Subcutaneous abdominal adipose tissue (tissue), 5 donors: ENCODE data around the gene TMEM69.
"Not testable (repeated sequence)": the region's sequence is repeated elsewhere in the genome, so short reads cannot be mapped to it uniquely, and the experiment has no call there.

Experiments
- H3K27ac ChIP-seq: one replicate; pipeline ENCODE4 v1.7.0; 2013; ENCODE audit warnings: low read depth, mild to moderate bottlenecking, inconsistent platforms, low read length, moderate library complexity
- H3K27me3 ChIP-seq, 5 donors: one replicate each; pipeline ENCODE4 v1.7.0; 2013; ENCODE audit warnings: low read length in 5 of 5, inconsistent platforms in 1 of 5; ENCODE audit not compliant: control insufficient read depth in 5 of 5, insufficient read depth in 4 of 5
- H3K36me3 ChIP-seq, 5 donors: one replicate each; pipeline ENCODE4 v1.7.0; 2013; ENCODE audit warnings: low read length in 5 of 5; ENCODE audit not compliant: control insufficient read depth in 5 of 5, insufficient read depth in 5 of 5
- H3K4me1 ChIP-seq, 5 donors: one replicate each; pipeline ENCODE4 v1.7.0; 2013; ENCODE audit warnings: low read length in 5 of 5, mild to moderate bottlenecking in 3 of 5, moderate library complexity in 1 of 5; ENCODE audit not compliant: control insufficient read depth in 5 of 5, insufficient read depth in 5 of 5
- H3K4me3 ChIP-seq, 5 donors: one replicate each; pipeline ENCODE4 v1.7.0; 2013; ENCODE audit warnings: low read length in 5 of 5, low read depth in 1 of 5
- H3K9ac ChIP-seq, 5 donors: one replicate each; pipeline ENCODE4 v1.7.0; 2013; ENCODE audit warnings: low read length in 5 of 5, mild to moderate bottlenecking in 4 of 5, moderate library complexity in 3 of 5
- H3K9me3 ChIP-seq, 5 donors: one replicate each; pipeline ENCODE4 v1.7.0; 2013; ENCODE audit warnings: low read length in 5 of 5; ENCODE audit not compliant: control insufficient read depth in 5 of 5
- donor health status: healthy.
- donor health status: healthy.
- donor health status: healthy.
- donor health status: healthy.
- donor health status: healthy.

TMEM69 gene

GRCh38 chr1:45726007-45726406 is 38.0 kb downstream of the TMEM69 start:
- H3K4me1 ChIP-seq, H3K9me3 ChIP-seq, H3K9ac ChIP-seq, H3K27ac ChIP-seq, H3K4me3 ChIP-seq, H3K27me3 ChIP-seq: not testable (repeated sequence)
- H3K36me3 ChIP-seq = peaks cover 0 to 15% (median 3%) of the 10 kb centered on the region in 5 donors

DNA sequence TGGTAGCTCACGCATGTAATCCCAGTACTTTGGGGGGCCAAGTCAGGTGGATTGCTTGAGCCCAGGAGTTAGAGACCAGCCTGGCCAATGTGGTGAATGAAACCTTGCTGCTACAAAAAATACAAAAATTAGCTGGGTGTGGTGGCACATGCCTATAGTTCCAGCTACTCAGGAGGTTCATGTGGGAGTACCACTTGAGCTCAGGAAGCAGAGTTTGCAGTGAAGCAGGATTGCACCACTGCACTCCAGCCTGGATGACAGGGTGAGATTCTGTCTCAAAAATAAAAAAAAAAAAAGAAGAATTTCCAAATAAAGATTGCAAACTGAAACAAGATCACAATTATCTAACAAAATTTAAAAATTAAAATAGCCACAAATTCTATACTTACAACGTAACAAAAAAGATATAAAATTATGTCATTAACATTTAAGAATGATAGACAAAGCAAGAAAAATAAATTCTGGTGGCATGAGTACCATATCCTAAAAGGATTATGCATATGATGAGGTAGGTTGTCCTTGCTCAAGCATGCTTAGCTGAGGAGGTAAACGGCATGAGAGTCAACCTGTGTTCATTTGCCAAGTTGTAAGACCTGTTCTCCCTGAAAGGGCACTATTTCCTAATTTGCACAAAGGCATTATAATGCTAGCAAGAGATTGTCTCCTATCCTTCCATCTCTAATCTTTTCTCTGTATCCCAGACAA is 42.2 kb downstream of the TMEM69 start:
- no peaks in the 10 kb centered on the region for H3K4me1 ChIP-seq
- H3K27me3 ChIP-seq = no peaks in the 10 kb centered on the region
- no peak overlapping the region for H3K27ac ChIP-seq

GRCh38 chr1:45730780-45731319 is 42.9 kb downstream of the TMEM69 start:
- Histone ChIP-seq H3K4me3 (no peak overlapping the region), H3K9ac (no peak overlapping the region), H3K36me3 (peaks cover 0 to 15% (median 3%) of the 10 kb centered on the region in 5 donors), H3K9me3 (no peaks in the 10 kb centered on the region), H3K27ac (no peak overlapping the region), H3K4me1 (no peaks in the 10 kb centered on the region), H3K27me3 (no peaks in the 10 kb centered on the region)

More for the DNA sequence above, 42.2 kb downstream of the TMEM69 start:
- Histone ChIP-seq H3K9ac (no peak overlapping the region), H3K36me3 (peaks cover 0 to 15% (median 3%) of the 10 kb centered on the region in 5 donors), H3K9me3 (no peaks in the 10 kb centered on the region), H3K4me3 (no peak overlapping the region)

- no peak overlapping the region for H3K9ac ChIP-seq
- no peaks in the 10 kb centered on the region for H3K27me3 ChIP-seq
- H3K4me3 ChIP-seq = no peak overlapping the region
- peaks cover 2 to 13% (median 8%) of the 10 kb centered on the region in 5 donors for H3K36me3 ChIP-seq
- H3K4me1 ChIP-seq = no peaks in the 10 kb centered on the region
- H3K9me3 ChIP-seq = no peaks in the 10 kb centered on the region
- no peak overlapping the region for H3K27ac ChIP-seq
These were observed 51.2 kb downstream of the TMEM69 start for GRCh38 chr1:45739137-45739536.

DNA sequence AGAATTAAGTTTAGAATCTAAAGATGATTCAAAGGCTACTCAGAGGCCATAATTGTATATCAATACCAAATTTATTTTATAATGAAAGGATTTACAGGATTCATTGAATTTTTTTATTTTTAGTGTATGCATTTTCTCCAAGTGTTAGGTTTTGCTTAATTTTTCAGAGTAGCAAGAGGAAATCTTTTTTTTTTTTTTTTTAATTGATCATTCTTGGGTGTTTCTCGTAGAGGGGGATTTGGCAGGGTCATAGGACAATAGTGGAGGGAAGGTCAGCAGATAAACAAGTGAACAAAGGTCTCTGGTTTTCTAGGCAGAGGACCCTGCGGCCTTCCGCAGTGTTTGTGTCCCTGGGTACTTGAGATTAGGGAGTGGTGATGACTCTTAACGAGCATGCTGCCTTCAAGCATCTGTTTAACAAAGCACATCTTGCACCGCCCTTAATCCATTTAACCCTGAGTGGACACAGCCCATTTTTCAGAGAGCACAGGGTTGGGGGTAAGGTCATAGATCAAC is 51.7 kb downstream of the TMEM69 start:
- not testable (repeated sequence) for H3K4me1 ChIP-seq, H3K9me3 ChIP-seq, H3K27ac ChIP-seq, H3K9ac ChIP-seq, H3K4me3 ChIP-seq, H3K27me3 ChIP-seq
- H3K36me3 ChIP-seq = peaks cover 4 to 14% (median 8%) of the 10 kb centered on the region in 5 donors
